Gastroesophageal sphincter (tissue), 4 donors: ENCODE results near the gene SCARF1. TPM values are rescaled to one million over a fixed set of nuclear protein-coding genes. Genes with fewer than 3 reads are reported as not detected.

ENCODE experiments used
- ATAC-seq: fragments of 150-250 bp; one replicate; pipeline ENCODE4 v1.9.1; 2016; ENCODE audit warnings: mild to moderate bottlenecking, moderate library complexity
- H3K27ac ChIP-seq, 4 donors: fragments of 200-600 bp; sonication (generic) in 3 of 4; 1 replicate in 3 of 4; 2 replicates in 1 of 4; pipeline ENCODE4 v1.5.1; 2016 to 2019
- H3K27me3 ChIP-seq: fragments of 200-600 bp; sonication (generic); one replicate; pipeline ENCODE4 v1.5.1; 2019
- H3K36me3 ChIP-seq, 2 donors: fragments of 200-600 bp; sonication (generic); one replicate each; pipeline ENCODE4 v1.5.1; 2019; ENCODE audit warnings: control low read depth in 1 of 2
- H3K4me1 ChIP-seq, 3 donors: fragments of 200-600 bp; sonication (generic); 1 replicate in 2 of 3; 2 replicates in 1 of 3; pipeline ENCODE4 v1.5.1; 2016 to 2019; ENCODE audit warnings: control low read depth in 2 of 3
- H3K4me3 ChIP-seq, 2 donors: fragments of 200-600 bp; sonication (generic); one replicate each; pipeline ENCODE4 v1.5.1; 2019; ENCODE audit warnings: mild to moderate bottlenecking in 1 of 2, moderate library complexity in 1 of 2
- H3K9me3 ChIP-seq, 3 donors: fragments of 200-600 bp; sonication (generic); one replicate each; pipeline ENCODE4 v1.5.1; 2017 to 2019; ENCODE audit warnings: control low read depth in 2 of 3
- CTCF ChIP-seq, 4 experiments: fragments of 200-600 bp in 2 of 4; fragments of 450-650 bp in 2 of 4; sonication (generic) in 1 of 4; IDR thresholded peaks; one replicate each; pipeline ENCODE4 v1.5.1; 2017 to 2019; ENCODE audit warnings: antibody characterized with exemption in 4 of 4, mild to moderate bottlenecking in 2 of 4, moderate library complexity in 2 of 4
- EP300 ChIP-seq: sonication (generic); formaldehyde crosslinking; IDR thresholded peaks from one replicate; pipeline ENCODE4 v1.6.1; 2017; ENCODE audit warnings: antibody characterized with exemption, mild to moderate bottlenecking
- POLR2A ChIP-seq, 2 donors: fragments of 450-650 bp; IDR thresholded peaks; one replicate each; pipeline ENCODE4 v1.6.1; 2017; ENCODE audit warnings: antibody characterized with exemption in 2 of 2, mild to moderate bottlenecking in 2 of 2, moderate library complexity in 1 of 2
- POLR2AphosphoS5 ChIP-seq: sonication (generic); formaldehyde crosslinking; IDR thresholded peaks from one replicate; pipeline ENCODE4 v1.6.1; 2017; ENCODE audit warnings: antibody characterized with exemption
- WGBS, 2 donors: methylation state at CpG; one replicate each; pipeline ENCODE4 v1.1.5; 2018; ENCODE audit warnings: low coverage in 1 of 2; 5-methylcytosine and 5-hydroxymethylcytosine counted together
- total RNA-seq, 4 donors: library from RNA; depleted of rRNA; stranded (reverse); fragments of >200 nt; gene quantifications; one replicate each; pipeline ENCODE4 v1.1.0, GENCODE V29; 2016

The SCARF1 gene
- total RNA-seq, 4 donors from 2014 or later = 8.9 to 16.8 (median 12.7) TPM

GRCh38 chr17:1647802-1648171 lies 2.3 kb upstream of the SCARF1 start:
- Histone ChIP-seq H3K36me3 (peaks cover 0 to 27% of the 10 kb centered on the region in 2 donors), H3K4me3 (peak overlapping the region in 1 of 2 donors; percentile 92), H3K27ac (peak overlapping the region; percentile 64 to 99 (median 98)), H3K4me1 (peaks cover 7 to 76% (median 35%) of the 10 kb centered on the region in 3 donors), H3K27me3 (no peaks in the 10 kb centered on the region), H3K9me3 (no peaks in the 10 kb centered on the region)
- ATAC-seq = no peak
- WGBS, 2 donors = 60% methylated on average over 6 of the region's 11 CpGs; no CpG with 5 or more reads in 1 of the 2 donors
- TF ChIP-seq CTCF (IDR thresholded peaks at IDR 0.05) (no peak), POLR2AphosphoS5 (no peak), POLR2A (IDR thresholded peaks at IDR 0.05) (no peak), EP300 (no peak)

GRCh38 chr17:1646199-1646875 lies 805 bp upstream of the SCARF1 start:
- no peak for TF ChIP-seq EP300
- no peak for TF ChIP-seq POLR2AphosphoS5
- no peak for TF ChIP-seq CTCF (IDR thresholded peaks at IDR 0.05)
- no peak for TF ChIP-seq POLR2A (IDR thresholded peaks at IDR 0.05)
- Histone ChIP-seq H3K4me1 (peaks cover 7 to 76% (median 35%) of the 10 kb centered on the region in 3 donors), H3K4me3 (peak overlapping the region in 1 of 2 donors; percentile 57), H3K9me3 (no peaks in the 10 kb centered on the region), H3K27me3 (no peaks in the 10 kb centered on the region), H3K27ac (peak overlapping the region in 3 of 4 donors; percentile 98 to 99 (median 99)), H3K36me3 (peaks cover 0 to 13% of the 10 kb centered on the region in 2 donors)
- ATAC-seq = no peak
- WGBS, 2 donors = 40 to 79% methylated on average over 1 to 6 of the region's 13 CpGs

GRCh38 chr17:1644493-1645206 lies 882 bp downstream of the SCARF1 start:
- Histone ChIP-seq H3K9me3 (no peaks in the 10 kb centered on the region), H3K36me3 (no peaks in the 10 kb centered on the region), H3K4me3 (peak overlapping the region in 1 of 2 donors; percentile 57), H3K4me1 (peaks cover 4 to 59% (median 28%) of the 10 kb centered on the region in 3 donors), H3K27ac (peak overlapping the region in 3 of 4 donors; percentile 98 to 99 (median 99)), H3K27me3 (no peaks in the 10 kb centered on the region)
- TF ChIP-seq POLR2A (IDR thresholded peaks at IDR 0.05) = no peak
- no peak for TF ChIP-seq EP300
- TF ChIP-seq POLR2AphosphoS5 = no peak
- no peak for TF ChIP-seq CTCF (IDR thresholded peaks at IDR 0.05)
- no peak for ATAC-seq
- WGBS, 2 donors = 80% methylated on average over 1 of the region's 15 CpGs; no CpG with 5 or more reads in 1 of the 2 donors

GRCh38 chr17:1643999-1644492 lies 1.5 kb downstream of the SCARF1 start:
- H3K4me3 ChIP-seq = peak overlapping the region; percentile 33 to 57
- no peaks in the 10 kb centered on the region for H3K36me3 ChIP-seq
- H3K9me3 ChIP-seq = no peaks in the 10 kb centered on the region
- no peaks in the 10 kb centered on the region for H3K27me3 ChIP-seq
- no peak for TF ChIP-seq EP300
- TF ChIP-seq POLR2AphosphoS5 = no peak
- TF ChIP-seq POLR2A (IDR thresholded peaks at IDR 0.05) = no peak
- H3K4me1 ChIP-seq = peaks cover 4 to 54% (median 28%) of the 10 kb centered on the region in 3 donors
- WGBS, 2 donors = 83% methylated on average over 2 of the region's 13 CpGs; no CpG with 5 or more reads in 1 of the 2 donors
- no peak for ATAC-seq
- H3K27ac ChIP-seq = peak overlapping the region in 3 of 4 donors; percentile 98 to 99 (median 99)

- no peaks in the 10 kb centered on the region for H3K27me3 ChIP-seq
- peaks cover 4 to 51% (median 27%) of the 10 kb centered on the region in 3 donors for H3K4me1 ChIP-seq
- H3K4me3 ChIP-seq = peak overlapping the region; percentile 33 to 57
- whole genome bisulfite sequencing, 2 donors = no CpG with 5 or more reads among the region's 90 CpGs
- no peaks in the 10 kb centered on the region for H3K9me3 ChIP-seq
- ATAC-seq = no peak
- TF ChIP-seq POLR2A (IDR thresholded peaks at IDR 0.05) (no peak), CTCF (IDR thresholded peaks at IDR 0.05) (peak in 2 of 4 experiments; percentile 23 to 31)
- peak overlapping the region in 3 of 4 donors; percentile 98 to 99 (median 99) for H3K27ac ChIP-seq
- no peaks in the 10 kb centered on the region for H3K36me3 ChIP-seq
Observed at GRCh38 chr17:1643293-1643998, 2.1 kb downstream of the SCARF1 start.
